Measurements from ENCODE around the gene NSUN4.

NSUN4 gene

DNA sequence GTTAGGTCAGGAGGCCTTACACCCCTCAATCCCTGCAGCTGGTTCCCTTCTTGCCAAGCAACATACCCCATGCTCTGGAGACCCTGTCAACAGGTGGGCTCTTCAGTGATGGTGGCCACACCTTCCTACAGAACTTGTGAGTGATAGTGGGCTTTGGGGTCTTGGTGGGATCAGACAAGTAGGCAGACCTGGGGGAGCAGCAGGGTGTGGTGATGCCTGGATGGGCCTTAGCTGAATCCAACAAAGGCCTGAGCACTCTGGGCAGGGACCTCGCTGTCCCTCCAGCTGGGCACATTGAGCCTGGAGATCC lies 68.4 kb downstream of the NSUN4 start:
- Histone ChIP-seq H3K9me2 (replicated peaks; ENCODE audit: low read depth, low read length) (no peaks in the 10 kb centered on the region), H2AFZ (ENCODE audit: low read length) (no peak overlapping the region), H3K36me3 (ENCODE audit: insufficient read depth, low read length) (no peaks in the 10 kb centered on the region), H3F3A (ENCODE audit: low read depth) (no peaks in the 10 kb centered on the region), H3K4me1 (ENCODE audit: insufficient read depth, low read length, poor library complexity, severe bottlenecking) (no peaks in the 10 kb centered on the region), H3K9me3 (ENCODE audit: insufficient read depth, low read depth, low read length) (no peaks in the 10 kb centered on the region), H3K79me2 (ENCODE audit: insufficient read depth, low read length) (no peaks in the 10 kb centered on the region), H3K9ac (ENCODE audit: low read depth, low read length, poor library complexity, severe bottlenecking) (no peak overlapping the region), H3K27me3 (ENCODE audit: insufficient read depth, low read length, poor library complexity, severe bottlenecking) (no peaks in the 10 kb centered on the region), H4K20me1 (ENCODE audit: insufficient read depth, low read length, poor library complexity, severe bottlenecking) (no peaks in the 10 kb centered on the region), H3K4me2 (ENCODE audit: low read depth, low read length, poor library complexity, severe bottlenecking) (no peak overlapping the region), H3K4me3 (ENCODE audit: low read length, poor library complexity, severe bottlenecking) (no peak overlapping the region)
- TF ChIP-seq, protein P1, sequence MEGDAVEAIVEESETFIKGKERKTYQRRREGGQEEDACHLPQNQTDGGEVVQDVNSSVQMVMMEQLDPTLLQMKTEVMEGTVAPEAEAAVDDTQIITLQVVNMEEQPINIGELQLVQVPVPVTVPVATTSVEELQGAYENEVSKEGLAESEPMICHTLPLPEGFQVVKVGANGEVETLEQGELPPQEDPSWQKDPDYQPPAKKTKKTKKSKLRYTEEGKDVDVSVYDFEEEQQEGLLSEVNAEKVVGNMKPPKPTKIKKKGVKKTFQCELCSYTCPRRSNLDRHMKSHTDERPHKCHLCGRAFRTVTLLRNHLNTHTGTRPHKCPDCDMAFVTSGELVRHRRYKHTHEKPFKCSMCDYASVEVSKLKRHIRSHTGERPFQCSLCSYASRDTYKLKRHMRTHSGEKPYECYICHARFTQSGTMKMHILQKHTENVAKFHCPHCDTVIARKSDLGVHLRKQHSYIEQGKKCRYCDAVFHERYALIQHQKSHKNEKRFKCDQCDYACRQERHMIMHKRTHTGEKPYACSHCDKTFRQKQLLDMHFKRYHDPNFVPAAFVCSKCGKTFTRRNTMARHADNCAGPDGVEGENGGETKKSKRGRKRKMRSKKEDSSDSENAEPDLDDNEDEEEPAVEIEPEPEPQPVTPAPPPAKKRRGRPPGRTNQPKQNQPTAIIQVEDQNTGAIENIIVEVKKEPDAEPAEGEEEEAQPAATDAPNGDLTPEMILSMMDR (conservative IDR thresholded peaks at IDR 0.05; ENCODE audit: low read length), result no peak
- TF ChIP-seq EZH2phosphoT487 (IDR thresholded peaks at IDR 0.05; ENCODE audit: borderline replicate concordance), result no peak

DNA sequence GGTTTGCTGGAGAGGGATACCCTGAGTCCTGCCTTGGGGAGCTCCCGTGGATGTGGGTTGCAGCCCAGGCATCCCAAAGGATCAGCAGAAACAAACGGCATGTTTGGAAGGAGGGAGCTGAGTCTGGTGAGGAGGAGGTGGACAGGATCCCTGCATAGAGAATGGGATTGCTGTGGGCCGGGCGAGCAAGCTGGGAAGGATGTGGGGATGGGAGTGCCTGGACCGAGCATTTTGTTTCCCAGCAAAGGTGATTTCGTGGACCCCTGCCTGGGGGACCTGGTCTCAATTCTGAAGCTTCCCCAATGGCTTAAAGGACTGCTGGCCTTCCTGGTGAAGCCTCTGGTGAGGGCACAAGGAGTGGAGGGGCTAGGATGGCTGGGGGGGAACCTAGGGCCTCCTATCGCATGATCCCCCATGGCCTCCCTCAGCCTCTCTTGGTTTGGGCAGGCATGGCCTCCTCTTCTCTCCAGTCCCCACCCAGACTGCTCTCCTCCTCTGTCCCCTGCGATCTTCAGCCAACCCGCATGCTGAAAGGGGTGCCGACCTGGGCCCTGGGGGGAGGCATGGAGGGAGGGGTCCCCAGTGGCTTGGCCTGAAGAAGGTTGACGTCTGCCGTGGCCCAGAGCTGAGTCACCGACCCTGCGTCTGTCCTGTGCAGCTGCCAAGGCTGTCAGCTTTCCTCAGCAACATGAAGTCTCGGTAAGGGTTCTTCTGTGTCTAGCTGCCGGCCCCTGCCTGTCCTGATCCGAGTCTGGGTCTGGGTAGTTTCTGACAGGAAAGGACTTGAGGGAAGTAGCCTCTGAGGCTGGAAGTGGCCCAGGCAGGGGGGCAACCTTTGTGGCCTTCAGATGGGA lies 69.8 kb downstream of the NSUN4 start:
- Histone ChIP-seq H3K4me3 (ENCODE audit: low read length, poor library complexity, severe bottlenecking) (no peak overlapping the region), H3F3A (ENCODE audit: low read depth) (no peaks in the 10 kb centered on the region), H3K79me2 (ENCODE audit: insufficient read depth, low read length) (no peaks in the 10 kb centered on the region), H3K4me1 (ENCODE audit: insufficient read depth, low read length, poor library complexity, severe bottlenecking) (no peaks in the 10 kb centered on the region), H3K9ac (ENCODE audit: low read depth, low read length, poor library complexity, severe bottlenecking) (no peak overlapping the region), H2AFZ (ENCODE audit: low read length) (no peak overlapping the region), H3K36me3 (ENCODE audit: insufficient read depth, low read length) (no peaks in the 10 kb centered on the region), H4K20me1 (ENCODE audit: insufficient read depth, low read length, poor library complexity, severe bottlenecking) (no peaks in the 10 kb centered on the region), H3K4me2 (ENCODE audit: low read depth, low read length, poor library complexity, severe bottlenecking) (no peak overlapping the region), H3K27me3 (ENCODE audit: insufficient read depth, low read length, poor library complexity, severe bottlenecking) (no peaks in the 10 kb centered on the region), H3K9me2 (replicated peaks; ENCODE audit: low read depth, low read length) (no peaks in the 10 kb centered on the region), H3K9me3 (ENCODE audit: insufficient read depth, low read depth, low read length) (no peaks in the 10 kb centered on the region)
- TF ChIP-seq, protein P1 (conservative IDR thresholded peaks at IDR 0.05; ENCODE audit: low read length), result no peak
- no peak for TF ChIP-seq EZH2phosphoT487 (IDR thresholded peaks at IDR 0.05; ENCODE audit: borderline replicate concordance)

DNA sequence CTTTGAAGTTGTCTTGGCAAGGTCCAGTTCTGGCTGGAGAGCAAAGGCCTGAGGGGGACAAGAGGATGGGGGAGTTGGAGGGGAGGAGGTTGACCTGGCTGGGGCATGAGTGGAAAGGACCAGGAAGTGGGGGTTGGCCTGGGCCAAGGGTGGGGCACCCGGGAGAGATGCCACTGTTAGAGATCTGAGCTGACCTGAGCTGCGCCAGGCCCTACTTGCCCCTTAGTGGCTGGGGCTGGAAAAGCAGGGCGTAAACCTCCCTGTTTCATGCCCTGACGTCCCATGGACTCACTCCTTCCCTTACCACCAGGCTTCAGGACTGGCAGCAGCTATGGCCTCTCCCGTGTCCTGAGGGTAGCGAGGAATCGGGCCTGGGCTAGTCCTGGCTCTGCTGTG lies 70.4 kb downstream of the NSUN4 start:
- Histone ChIP-seq H2AFZ (ENCODE audit: low read length) (no peak overlapping the region), H3K9ac (ENCODE audit: low read depth, low read length, poor library complexity, severe bottlenecking) (no peak overlapping the region), H3K27me3 (ENCODE audit: insufficient read depth, low read length, poor library complexity, severe bottlenecking) (no peaks in the 10 kb centered on the region), H3K79me2 (ENCODE audit: insufficient read depth, low read length) (no peaks in the 10 kb centered on the region), H3K4me1 (ENCODE audit: insufficient read depth, low read length, poor library complexity, severe bottlenecking) (no peaks in the 10 kb centered on the region), H3F3A (ENCODE audit: low read depth) (no peaks in the 10 kb centered on the region), H3K4me2 (ENCODE audit: low read depth, low read length, poor library complexity, severe bottlenecking) (no peak overlapping the region), H3K9me3 (ENCODE audit: insufficient read depth, low read depth, low read length) (no peaks in the 10 kb centered on the region), H3K36me3 (ENCODE audit: insufficient read depth, low read length) (no peaks in the 10 kb centered on the region), H3K4me3 (ENCODE audit: low read length, poor library complexity, severe bottlenecking) (no peak overlapping the region), H3K9me2 (replicated peaks; ENCODE audit: low read depth, low read length) (no peaks in the 10 kb centered on the region), H4K20me1 (ENCODE audit: insufficient read depth, low read length, poor library complexity, severe bottlenecking) (no peaks in the 10 kb centered on the region)
- no peak for TF ChIP-seq EZH2phosphoT487 (IDR thresholded peaks at IDR 0.05; ENCODE audit: borderline replicate concordance)
- TF ChIP-seq, protein P1 (conservative IDR thresholded peaks at IDR 0.05; ENCODE audit: low read length), result 0 out of 2 replicates have a peak, but pooled peaks have one; percentile 9

All from Loucy (cell line).